HepG2 (cell line): ENCODE results near the gene HABP4. TPM values are rescaled to one million over a fixed set of nuclear protein-coding genes. Genes with fewer than 3 reads are reported as not detected.

Experiments used
- ARNT2 ChIP-seq: sonication (generic); formaldehyde crosslinking; IDR thresholded peaks from 2 replicates; pipeline ENCODE4 v1.8.0; 2022; ENCODE audit warnings: mild to moderate bottlenecking, low read depth, missing genetic modification reagents, moderate library complexity
- CBX1 ChIP-seq: IDR thresholded peaks from one replicate; pipeline ENCODE4 v1.6.1; 2016; ENCODE audit warnings: antibody characterized with exemption, low read depth
- CREB3 ChIP-seq: sonication (generic); formaldehyde crosslinking; IDR thresholded peaks from 2 replicates; pipeline ENCODE4 v1.5.0; 2020; ENCODE audit warnings: missing genetic modification reagents
- EZH2 ChIP-seq: conservative IDR thresholded peaks from 2 replicates; pipeline ENCODE4 v1.6.1; 2012; ENCODE audit warnings: mild to moderate bottlenecking, low read depth, low read length, moderate library complexity
- FOXK1 ChIP-seq: sonication (generic); formaldehyde crosslinking; IDR thresholded peaks from 2 replicates; pipeline ENCODE4 v1.4.0; 2020; ENCODE audit warnings: low read depth, missing genetic modification reagents, borderline replicate concordance
- HNF1A ChIP-seq, 2 experiments: sonication (generic) in 1 of 2; formaldehyde crosslinking in 1 of 2; IDR thresholded peaks; 2 replicates each; pipeline versions ENCODE4 v1.4.0 to v1.6.1; 2016 to 2020; ENCODE audit warnings: borderline replicate concordance in 1 of 2, low read depth in 1 of 2, mild to moderate bottlenecking in 1 of 2, missing genetic modification reagents in 1 of 2
- MEIS1 ChIP-seq: sonication (generic); formaldehyde crosslinking; IDR thresholded peaks from 2 replicates; pipeline ENCODE4 v1.9.0; 2021; ENCODE audit warnings: mild to moderate bottlenecking, missing genetic modification reagents, moderate library complexity, borderline replicate concordance
- MXI1 ChIP-seq: IDR thresholded peaks from 3 replicates; pipeline ENCODE4 v1.6.1; 2012; ENCODE audit warnings: low read depth, low read length, inconsistent platforms, borderline replicate concordance
- NFIC ChIP-seq: IDR thresholded peaks from 2 replicates; pipeline ENCODE4 v1.6.1; 2012; ENCODE audit warnings: mild to moderate bottlenecking, low read length, inconsistent platforms
- NFYC ChIP-seq: IDR thresholded peaks from 2 replicates; pipeline ENCODE4 v1.6.1; 2016; ENCODE audit warnings: missing genetic modification reagents, missing compliant biosample characterization
- NR0B2 ChIP-seq: sonication (generic); formaldehyde crosslinking; IDR thresholded peaks from 2 replicates; pipeline ENCODE4 v1.4.0; 2020; ENCODE audit warnings: mild to moderate bottlenecking, missing genetic modification reagents
- ZBTB8A ChIP-seq: sonication (generic); formaldehyde crosslinking; IDR thresholded peaks from 2 replicates; pipeline ENCODE4 v1.4.0; 2020; ENCODE audit warnings: mild to moderate bottlenecking, low read depth, missing genetic modification reagents, borderline replicate concordance
- ZNF503 ChIP-seq: sonication (generic); formaldehyde crosslinking; IDR thresholded peaks from 2 replicates; pipeline ENCODE4 v1.4.0; 2020; ENCODE audit warnings: missing genetic modification reagents
- ZNF569 ChIP-seq: sonication (generic); formaldehyde crosslinking; IDR thresholded peaks from 2 replicates; pipeline ENCODE4 v1.5.0; 2020; ENCODE audit warnings: mild to moderate bottlenecking, missing genetic modification reagents, moderate library complexity, borderline replicate concordance
- ZNF597 ChIP-seq: sonication (generic); formaldehyde crosslinking; IDR thresholded peaks from 2 replicates; pipeline ENCODE4 v1.5.0; 2020; ENCODE audit warnings: missing genetic modification reagents
- ZNF770 ChIP-seq: sonication (generic); formaldehyde crosslinking; IDR thresholded peaks from 2 replicates; pipeline ENCODE4 v1.5.0; 2020; ENCODE audit warnings: mild to moderate bottlenecking, missing genetic modification reagents
- ZNF891 ChIP-seq: sonication (generic); formaldehyde crosslinking; IDR thresholded peaks from 2 replicates; pipeline ENCODE4 v1.5.0; 2020; ENCODE audit warnings: mild to moderate bottlenecking, missing genetic modification reagents
- polyA plus RNA-seq, 8 experiments: library from polyadenylated mRNA; depleted of rRNA in 3 of 8; stranded (reverse) in 7 of 8; unstranded in 1 of 8; fragments of >200 nt; fragmentation: Illumina TruSeq in 4 of 8; extraction: Trizol in 4 of 8; gene quantifications; 2 replicates each; pipeline versions ENCODE4 v1.2.1 to v1.2.3, GENCODE V29; 2011 to 2016; ENCODE audit warnings: low read depth in 4 of 8, missing spikeins in 1 of 8, mixed read lengths in 1 of 8; ENCODE audit not compliant: insufficient read depth in 1 of 8
- total RNA-seq, 5 experiments: library from RNA; depleted of rRNA; stranded (reverse); fragments of >200 nt; fragmentation: Illumina TruSeq; extraction: Trizol; gene quantifications; 2 replicates each; pipeline ENCODE4 v1.2.3, GENCODE V29; 2016; ENCODE audit warnings: low read depth in 1 of 5

Gene HABP4
- total and polyA plus RNA-seq, 2 of the 13 experiments (the other 11 are each of a cell fraction or from before 2014, with no cell fraction given), result 14.3 to 26.6 TPM

- TF ChIP-seq MEIS1 (CRISPR knock-in tag) (no peak), ZNF597 (CRISPR knock-in tag) (no peak), HNF1A (IDR thresholded peaks at IDR 0.05; ENCODE audit: low read depth) (peak; percentile 89), HNF1A (CRISPR knock-in tag; IDR thresholded peaks at IDR 0.05; ENCODE audit: borderline replicate concordance) (peak; percentile 95), ZNF503 (CRISPR knock-in tag) (peak; percentile 80; the same call in 1 of the 2 replicates), MXI1 (peak; percentile 70; the same call in 2 of the 3 replicates), FOXK1 (peak; percentile 42; the same call in 1 of the 2 replicates), ZNF770 (CRISPR knock-in tag) (0 out of 2 replicates have a peak, but pooled peaks have one; percentile 20), ZNF569 (CRISPR knock-in tag) (no peak), NFIC (peak; percentile 74; the same call in 1 of the 2 replicates), ARNT2 (CRISPR knock-in tag) (peak; percentile 69), CBX1 (no peak), ZBTB8A (no peak), EZH2 (no peak), NR0B2 (CRISPR knock-in tag) (no peak), ZNF891 (CRISPR knock-in tag) (no peak), CREB3 (CRISPR knock-in tag) (no peak), NFYC (CRISPR knock-in tag) (no peak)
Observed at GRCh38 chr9:96420468-96421219, 29.3 kb upstream of the HABP4 start (continued).
